MCF 10A (cell line): ENCODE data around the gene GPR108. TPM values are rescaled to one million over a fixed set of nuclear protein-coding genes. Genes with fewer than 3 reads are reported as not detected.
A peak's percentile ranks its signal among the peaks of the same experiment; 100 is the strongest.
"Not testable (repeated sequence)": the region's sequence is repeated elsewhere in the genome, so short reads cannot be mapped to it uniquely, and the experiment has no call there.

Experiments
- BruUV-seq: library from RNA; stranded (reverse); fragments of 400-500 nt; replicated peaks from 2 replicates; lab custom pipeline; 2021; lab: Mats Ljungman, UMichigan
- CTCF ChIA-PET: fragments of 300-600 bp; sonication (Branson Sonifier 250); formaldehyde crosslinking; extraction: SDS; loops from one replicate; lab custom pipeline; 2021; ENCODE audit warnings: antibody characterized with exemption, inconsistent platforms; lab: Yijun Ruan, JAX
- POLR2A ChIA-PET: fragments of 300-600, 350-650 bp; sonication (Branson Sonifier 250); formaldehyde crosslinking; extraction: SDS; loops from one replicate; lab custom pipeline; 2020; ENCODE audit warnings: antibody characterized with exemption, inconsistent platforms; lab: Yijun Ruan, JAX
- DNase-seq: peaks from one replicate; pipeline ENCODE4 v3.0.0-alpha.2; 2018; ENCODE audit not compliant: unreplicated experiment
- H3K27ac Mint-ChIP-seq: one replicate; pipeline ENCODE4 v1.8.0; 2022; ENCODE audit warnings: mild to moderate bottlenecking, low read depth, mixed read lengths; ENCODE audit not compliant: unreplicated experiment
- H3K27me3 Mint-ChIP-seq: one replicate; pipeline ENCODE4 v1.8.0; 2022; ENCODE audit warnings: mixed read lengths; ENCODE audit not compliant: insufficient read depth, unreplicated experiment
- H3K36me3 Mint-ChIP-seq: one replicate; pipeline ENCODE4 v1.8.0; 2022; ENCODE audit warnings: mild to moderate bottlenecking, moderate library complexity, mixed read lengths; ENCODE audit not compliant: insufficient read depth, unreplicated experiment
- H3K4me1 Mint-ChIP-seq: one replicate; pipeline ENCODE4 v1.8.0; 2022; ENCODE audit warnings: mixed read lengths; ENCODE audit not compliant: insufficient read depth, unreplicated experiment
- H3K4me3 Mint-ChIP-seq: one replicate; pipeline ENCODE4 v1.8.0; 2022; ENCODE audit warnings: mild to moderate bottlenecking, moderate library complexity, mixed read lengths; ENCODE audit not compliant: unreplicated experiment
- H3K9me3 Mint-ChIP-seq: one replicate; pipeline ENCODE4 v1.8.0; 2022; ENCODE audit warnings: mixed read lengths; ENCODE audit not compliant: unreplicated experiment
- CTCF ChIP-seq: fragments of 200-600 bp; IDR thresholded peaks from one replicate; pipeline ENCODE4 v1.8.0; 2022; ENCODE audit warnings: antibody characterized with exemption, mild to moderate bottlenecking; ENCODE audit not compliant: unreplicated experiment
- intact Hi-C: fragments of 100-400 bp; cut with micrococcal nuclease; formaldehyde crosslinking; loops from 2 replicates; pipeline ENCODE4 v1.14.1; 2022
- total RNA-seq: library from RNA; stranded (reverse); gene quantifications from 2 replicates; pipeline ENCODE4 v1.2.3, GENCODE V29; 2022

GPR108 gene
- total RNA-seq, 1 experiment from 2014 or later: 115 TPM

- CTCF ChIA-PET: interaction anchor here (0.6 kb wide), 2 partner anchors 40 to 835 kb away, joined by 3 to 4 read pairs; no protein-coding TSS in a partner anchor
- Mint-ChIP-seq H3K4me3 (no peak overlapping the region), H3K27me3 (peaks cover 12% of the 10 kb centered on the region), H3K27ac (no peak overlapping the region), H3K36me3 (no peaks in the 10 kb centered on the region), H3K4me1 (no peaks in the 10 kb centered on the region), H3K9me3 (peaks cover 17% of the 10 kb centered on the region)
- BruUV-seq: no TSS peak
- no peak for DNase-seq
- intact Hi-C loops: no loop called here
- TF ChIP-seq CTCF: no peak
- POLR2A ChIA-PET: no interaction called here
Measured at GRCh38 chr19:6772866-6773322, 35.5 kb upstream of the GPR108 start.

- no peak within 1 kb of the TSS for H3K4me3 Mint-ChIP-seq
- no peak for DNase-seq
- H3K4me1 Mint-ChIP-seq: no peaks in the 10 kb centered on the region
- BruUV-seq: no TSS peak
- TF ChIP-seq CTCF: peak; percentile 9
- H3K27me3 Mint-ChIP-seq: peaks cover 12% of the 10 kb centered on the region
- no peak within 1 kb of the TSS for H3K27ac Mint-ChIP-seq
- intact Hi-C loops: no loop called here
- ChIA-PET POLR2A (no interaction called here), CTCF (interaction anchor here (0.6 kb wide), 3 partner anchors 40 to 140 kb away, joined by 3 to 4 read pairs (median 3); no protein-coding TSS in a partner anchor)
- peaks cover 16% of the 10 kb centered on the region for H3K9me3 Mint-ChIP-seq
- H3K36me3 Mint-ChIP-seq: peaks cover 6% of the 10 kb centered on the region
Measured at GRCh38 chr19:6772028-6772865, 34.9 kb upstream of the GPR108 start, which contains the start of gene VAV1. VAV1 (plus strand) TSS chr19:6772708; CDS start chr19:6772808, 100 bp downstream.

GRCh38 chr19:6771648-6772027 is 34.3 kb upstream of the GPR108 start:
- H3K27ac Mint-ChIP-seq, BruUV-seq, H3K9me3 Mint-ChIP-seq, H3K4me1 Mint-ChIP-seq, H3K4me3 Mint-ChIP-seq, intact Hi-C loops, POLR2A ChIA-PET, DNase-seq, H3K36me3 Mint-ChIP-seq: not testable (repeated sequence)
- CTCF ChIA-PET: interaction anchor here (0.6 kb wide), 2 partner anchors 81 to 140 kb away, joined by 3 read pairs; no protein-coding TSS in a partner anchor
- H3K27me3 Mint-ChIP-seq: peaks cover 12% of the 10 kb centered on the region

GRCh38 chr19:6769006-6769619 is 31.7 kb upstream of the GPR108 start:
- TF ChIP-seq CTCF: peak; percentile 25
- peak; percentile 51 for DNase-seq
- H3K36me3 Mint-ChIP-seq: peaks cover 7% of the 10 kb centered on the region
- intact Hi-C loops: loop anchor here (1.0 kb wide), 1 partner anchor 31 kb away; no protein-coding TSS in a partner anchor
- POLR2A ChIA-PET: interaction anchor here (3.6 to 4.9 kb wide), 2 partner anchors 31 to 94 kb away, joined by 32 to 88 read pairs; partner anchors contain the start of genes GPR108 and TRIP10
- no peaks in the 10 kb centered on the region for H3K9me3 Mint-ChIP-seq
- CTCF ChIA-PET: interaction anchor here (0.6 to 1.3 kb wide), 6 partner anchors 11 to 668 kb away, joined by 3 to 4 read pairs (median 3); no protein-coding TSS in a partner anchor
- BruUV-seq: no TSS peak
- no peak overlapping the region for H3K27ac Mint-ChIP-seq
- no peaks in the 10 kb centered on the region for H3K27me3 Mint-ChIP-seq
- no peak overlapping the region for H3K4me3 Mint-ChIP-seq
- H3K4me1 Mint-ChIP-seq: peaks cover 10% of the 10 kb centered on the region
